ENCODE results near the gene PLXND1.

DNA sequence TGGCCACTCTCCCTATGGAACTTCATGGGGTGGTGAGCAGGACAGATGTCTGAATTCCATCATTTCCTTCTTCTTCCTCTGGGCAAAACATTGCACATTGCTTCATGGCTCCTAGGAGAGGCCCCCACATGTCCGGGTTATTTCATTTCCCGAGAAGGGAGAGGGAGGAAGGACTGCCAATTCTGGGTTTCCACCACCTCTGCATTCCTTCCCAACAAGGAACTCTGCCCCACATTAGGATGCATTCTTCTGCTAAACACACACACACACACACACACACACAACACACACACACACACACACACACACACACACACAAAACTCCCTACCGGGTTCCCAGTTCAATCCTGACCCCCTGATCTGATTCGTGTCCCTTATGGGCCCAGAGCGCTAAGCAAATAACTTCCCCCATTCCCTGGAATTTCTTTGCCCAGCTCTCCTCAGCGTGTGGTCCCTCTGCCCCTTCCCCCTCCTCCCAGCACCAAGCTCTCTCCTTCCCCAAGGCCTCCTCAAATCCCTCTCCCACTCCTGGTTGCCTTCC is 76.2 kb downstream of the PLXND1 start:
- TF ChIP-seq, protein P1, sequence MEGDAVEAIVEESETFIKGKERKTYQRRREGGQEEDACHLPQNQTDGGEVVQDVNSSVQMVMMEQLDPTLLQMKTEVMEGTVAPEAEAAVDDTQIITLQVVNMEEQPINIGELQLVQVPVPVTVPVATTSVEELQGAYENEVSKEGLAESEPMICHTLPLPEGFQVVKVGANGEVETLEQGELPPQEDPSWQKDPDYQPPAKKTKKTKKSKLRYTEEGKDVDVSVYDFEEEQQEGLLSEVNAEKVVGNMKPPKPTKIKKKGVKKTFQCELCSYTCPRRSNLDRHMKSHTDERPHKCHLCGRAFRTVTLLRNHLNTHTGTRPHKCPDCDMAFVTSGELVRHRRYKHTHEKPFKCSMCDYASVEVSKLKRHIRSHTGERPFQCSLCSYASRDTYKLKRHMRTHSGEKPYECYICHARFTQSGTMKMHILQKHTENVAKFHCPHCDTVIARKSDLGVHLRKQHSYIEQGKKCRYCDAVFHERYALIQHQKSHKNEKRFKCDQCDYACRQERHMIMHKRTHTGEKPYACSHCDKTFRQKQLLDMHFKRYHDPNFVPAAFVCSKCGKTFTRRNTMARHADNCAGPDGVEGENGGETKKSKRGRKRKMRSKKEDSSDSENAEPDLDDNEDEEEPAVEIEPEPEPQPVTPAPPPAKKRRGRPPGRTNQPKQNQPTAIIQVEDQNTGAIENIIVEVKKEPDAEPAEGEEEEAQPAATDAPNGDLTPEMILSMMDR (IDR thresholded peaks at IDR 0.05), result no peak
- TF ChIP-seq POLR2A (IDR thresholded peaks at IDR 0.05), result no peak
